ENCODE measurements around the gene TMEM184A. TPM values are rescaled to one million over a fixed set of nuclear protein-coding genes. Genes with fewer than 3 reads are reported as not detected.

TMEM184A gene
- total and polyA plus RNA-seq, 2 experiments from 2014 or later, result not detected

DNA sequence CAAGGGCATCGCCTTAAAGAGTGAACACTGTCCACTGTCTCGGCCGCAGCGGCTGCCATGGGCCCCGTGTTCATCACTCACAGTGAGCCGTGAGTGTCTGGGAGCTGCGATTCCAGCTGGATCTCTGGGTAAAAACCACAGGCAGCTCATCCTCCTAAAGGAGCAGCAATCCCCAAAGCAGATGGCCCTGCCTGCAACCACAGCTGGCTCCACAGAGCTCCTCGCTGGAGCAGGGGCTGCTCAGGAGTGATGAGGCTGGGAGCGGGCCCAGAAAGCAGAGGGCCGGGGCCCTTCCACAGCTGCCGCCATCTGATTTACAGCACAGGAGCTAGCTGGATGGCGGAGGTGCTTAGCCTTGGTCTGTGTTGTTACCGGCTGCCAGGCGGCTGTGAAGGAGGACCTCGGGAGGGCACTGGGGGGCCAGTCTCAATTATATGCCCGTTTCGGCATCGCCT lies 6.6 kb upstream of the TMEM184A start:
- DNase-seq, result no peak
- in situ Hi-C loops (cut with MboI), result no loop called here

GRCh38 chr7:1562116-1562515 lies 6.1 kb upstream of the TMEM184A start:
- 0 out of 2 replicates have a peak, but pooled peaks cover 3% of the 10 kb centered on the region for H3K79me2 ChIP-seq (ENCODE audit: insufficient read depth)
- H3K4me3 ChIP-seq, result no peak overlapping the region
- no peaks in the 10 kb centered on the region for H3K36me3 ChIP-seq (ENCODE audit: low read depth)
- H3K4me2 ChIP-seq (ENCODE audit: unreplicated experiment), result no peak overlapping the region
- in situ Hi-C loops (cut with MboI), result no loop called here
- H3K9me3 ChIP-seq (ENCODE audit: low read depth), result no peaks in the 10 kb centered on the region
- peaks cover 20% of the 10 kb centered on the region for H3F3A ChIP-seq (ENCODE audit: insufficient read depth)
- 56% methylated on average over 16 of the region's 16 CpGs for WGBS, 2 experiments (ENCODE audit: low coverage in 1 of 2, low lambda C conversion rate in 2 of 2, missing lambda C conversion rate in 2 of 2)
- DNase-seq, result no peak
- no peaks in the 10 kb centered on the region for H4K20me1 ChIP-seq (ENCODE audit: insufficient read depth)
- H3K9ac ChIP-seq, result no peak overlapping the region
- no peaks in the 10 kb centered on the region for H3K9me2 ChIP-seq (ENCODE audit: insufficient read depth)
- H3K27ac ChIP-seq, result no peak overlapping the region
- H3K4me1 ChIP-seq (ENCODE audit: insufficient read depth), result peaks cover 21% of the 10 kb centered on the region
- H3K27me3 ChIP-seq (replicated peaks; ENCODE audit: insufficient read depth), result no peaks in the 10 kb centered on the region
- H2AFZ ChIP-seq, result 0 out of 2 replicates have a peak overlapping the region, but pooled peaks have one; percentile 38
- no peak for TF ChIP-seq EZH2 (IDR thresholded peaks at IDR 0.05; ENCODE audit: insufficient read depth, poor library complexity, severe bottlenecking)
- no peak for TF ChIP-seq EZH2phosphoT487 (IDR thresholded peaks at IDR 0.05; ENCODE audit: insufficient read depth, low read depth)

More for the DNA sequence above, 6.6 kb upstream of the TMEM184A start:
- Histone ChIP-seq H3K4me3 (no peak overlapping the region), H4K20me1 (ENCODE audit: insufficient read depth) (no peaks in the 10 kb centered on the region), H3K9me3 (ENCODE audit: low read depth) (no peaks in the 10 kb centered on the region), H3K27ac (no peak overlapping the region), H3K4me1 (ENCODE audit: insufficient read depth) (peaks cover 24% of the 10 kb centered on the region), H3K79me2 (ENCODE audit: insufficient read depth) (0 out of 2 replicates have a peak, but pooled peaks cover 3% of the 10 kb centered on the region), H3K27me3 (replicated peaks; ENCODE audit: insufficient read depth) (no peaks in the 10 kb centered on the region), H3K9me2 (ENCODE audit: insufficient read depth) (no peaks in the 10 kb centered on the region), H2AFZ (no peak overlapping the region), H3K9ac (no peak overlapping the region), H3K36me3 (ENCODE audit: low read depth) (no peaks in the 10 kb centered on the region), H3K4me2 (ENCODE audit: unreplicated experiment) (no peak overlapping the region), H3F3A (ENCODE audit: insufficient read depth) (peaks cover 21% of the 10 kb centered on the region)
- 85 to 90% methylated on average over 18 of the region's 18 CpGs for WGBS, 2 experiments (ENCODE audit: low coverage in 1 of 2, low lambda C conversion rate in 2 of 2, missing lambda C conversion rate in 2 of 2)
- TF ChIP-seq EZH2phosphoT487 (IDR thresholded peaks at IDR 0.05; ENCODE audit: insufficient read depth, low read depth), result no peak
- no peak for TF ChIP-seq EZH2 (IDR thresholded peaks at IDR 0.05; ENCODE audit: insufficient read depth, poor library complexity, severe bottlenecking)

GRCh38 chr7:1561036-1561940 lies 5.3 kb upstream of the TMEM184A start:
- Histone ChIP-seq H3K4me3 (no peak overlapping the region), H3K9ac (no peak overlapping the region), H3K79me2 (ENCODE audit: insufficient read depth) (0 out of 2 replicates have a peak, but pooled peaks cover 3% of the 10 kb centered on the region), H3K4me2 (ENCODE audit: unreplicated experiment) (no peak overlapping the region), H3K9me3 (ENCODE audit: low read depth) (no peaks in the 10 kb centered on the region), H2AFZ (no peak overlapping the region), H3K27ac (no peak overlapping the region), H3F3A (ENCODE audit: insufficient read depth) (peaks cover 13% of the 10 kb centered on the region; the same call in 1 of the 2 replicates), H3K36me3 (ENCODE audit: low read depth) (no peaks in the 10 kb centered on the region), H3K4me1 (ENCODE audit: insufficient read depth) (peaks cover 13% of the 10 kb centered on the region), H4K20me1 (ENCODE audit: insufficient read depth) (no peaks in the 10 kb centered on the region), H3K9me2 (ENCODE audit: insufficient read depth) (no peaks in the 10 kb centered on the region), H3K27me3 (replicated peaks; ENCODE audit: insufficient read depth) (no peaks in the 10 kb centered on the region)
- 72 to 80% methylated on average over 23 to 34 of the region's 34 CpGs for whole genome bisulfite sequencing, 2 experiments (ENCODE audit: low coverage in 1 of 2, low lambda C conversion rate in 2 of 2, missing lambda C conversion rate in 2 of 2)
- in situ Hi-C loops (cut with MboI), result no loop called here
- TF ChIP-seq EZH2 (IDR thresholded peaks at IDR 0.05; ENCODE audit: insufficient read depth, poor library complexity, severe bottlenecking) (no peak), EZH2phosphoT487 (IDR thresholded peaks at IDR 0.05; ENCODE audit: insufficient read depth, low read depth) (no peak)
- no peak for DNase-seq

DNA sequence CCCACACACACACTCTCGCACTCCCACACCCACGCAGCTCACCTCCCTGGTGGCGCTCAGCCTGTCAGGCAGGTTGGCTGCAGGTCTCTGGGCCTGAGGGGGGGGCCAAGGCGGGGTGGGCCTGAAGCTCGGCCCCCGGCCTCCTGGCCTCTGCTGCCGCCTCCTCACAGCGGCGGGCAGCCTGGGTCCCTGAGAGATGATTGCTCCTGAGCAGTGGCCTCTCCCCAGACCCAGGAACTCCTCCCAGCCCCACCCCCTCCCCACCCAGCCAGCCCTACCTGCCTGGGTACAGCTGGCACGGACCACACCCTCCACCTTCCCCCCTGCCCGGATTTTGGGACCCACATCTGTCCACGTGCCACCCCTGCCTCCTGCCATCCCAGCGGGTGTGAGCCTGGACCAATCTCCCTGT lies 4.6 kb upstream of the TMEM184A start:
- Histone ChIP-seq H2AFZ (no peak overlapping the region), H3K9me2 (ENCODE audit: insufficient read depth) (no peaks in the 10 kb centered on the region), H3K27me3 (replicated peaks; ENCODE audit: insufficient read depth) (no peaks in the 10 kb centered on the region), H3K4me2 (ENCODE audit: unreplicated experiment) (no peak overlapping the region), H3F3A (ENCODE audit: insufficient read depth) (0 out of 2 replicates have a peak, but pooled peaks cover 6% of the 10 kb centered on the region), H3K4me1 (ENCODE audit: insufficient read depth) (peaks cover 16% of the 10 kb centered on the region), H4K20me1 (ENCODE audit: insufficient read depth) (no peaks in the 10 kb centered on the region), H3K36me3 (ENCODE audit: low read depth) (no peaks in the 10 kb centered on the region), H3K9me3 (ENCODE audit: low read depth) (no peaks in the 10 kb centered on the region), H3K27ac (no peak overlapping the region), H3K4me3 (no peak overlapping the region), H3K79me2 (ENCODE audit: insufficient read depth) (0 out of 2 replicates have a peak, but pooled peaks cover 3% of the 10 kb centered on the region), H3K9ac (no peak overlapping the region)
- DNase-seq, result no peak
- in situ Hi-C loops (cut with MboI), result no loop called here
- WGBS, 2 experiments (ENCODE audit: low coverage in 1 of 2, low lambda C conversion rate in 2 of 2, missing lambda C conversion rate in 2 of 2), result 77 to 79% methylated on average over 8 to 13 of the region's 13 CpGs
- TF ChIP-seq EZH2 (IDR thresholded peaks at IDR 0.05; ENCODE audit: insufficient read depth, poor library complexity, severe bottlenecking), result no peak

Measured in GM23248 (cell line).